Mesodermal cell (in vitro differentiated cells): ENCODE measurements around the gene GPR89B.
A peak's percentile ranks its signal among the peaks of the same experiment; 100 is the strongest.
"Not testable (repeated sequence)": the region's sequence is repeated elsewhere in the genome, so short reads cannot be mapped to it uniquely, and the experiment has no call there.

Experiments
- H3K27ac ChIP-seq: 2 replicates; pipeline ENCODE4 v1.7.0; 2013; ENCODE audit warnings: mild to moderate bottlenecking, low read depth, low read length, moderate library complexity; ENCODE audit not compliant: severe bottlenecking
- H3K36me3 ChIP-seq: 2 replicates; pipeline ENCODE4 v1.7.1; 2013; ENCODE audit warnings: mild to moderate bottlenecking, low read length, moderate library complexity; ENCODE audit not compliant: control insufficient read depth, insufficient read depth
- H3K4me1 ChIP-seq: one replicate; pipeline ENCODE4 v1.7.1; 2013; ENCODE audit warnings: mild to moderate bottlenecking, low read length; ENCODE audit not compliant: insufficient read depth, control insufficient read depth, poor library complexity, severe bottlenecking
- H3K4me3 ChIP-seq: 2 replicates; pipeline ENCODE4 v1.7.0; 2013; ENCODE audit warnings: low read length, control low read depth, mild to moderate bottlenecking; ENCODE audit not compliant: insufficient read depth, poor library complexity, severe bottlenecking; ENCODE audit errors: extremely low read depth
- H3K9me3 ChIP-seq: 2 replicates; pipeline ENCODE4 v1.7.1; 2013; ENCODE audit warnings: mild to moderate bottlenecking, low read length, moderate library complexity; ENCODE audit not compliant: control insufficient read depth
- WGBS, 2 experiments: methylation state at CpG; one replicate each; pipeline ENCODE4 v1.1.5; 2013; ENCODE audit warnings: missing lambda C conversion rate in 2 of 2; ENCODE audit not compliant: insufficient coverage in 2 of 2; 5-methylcytosine and 5-hydroxymethylcytosine counted together

Gene GPR89B

GRCh38 chr1:147993400-147993799 is 65.2 kb downstream of the GPR89B start:
- not testable (repeated sequence) for H3K36me3 ChIP-seq, H3K27ac ChIP-seq, H3K4me1 ChIP-seq, H3K9me3 ChIP-seq, H3K4me3 ChIP-seq
- no CpG with 5 or more reads among the region's 4 CpGs for WGBS, 2 experiments

GRCh38 chr1:147993825-147994615 is 65.8 kb downstream of the GPR89B start:
- WGBS, 2 experiments, result no CpG with 5 or more reads among the region's 4 CpGs
- not testable (repeated sequence) for H3K27ac ChIP-seq, H3K9me3 ChIP-seq, H3K4me3 ChIP-seq, H3K4me1 ChIP-seq, H3K36me3 ChIP-seq

GRCh38 chr1:147996088-147996487 is 67.9 kb downstream of the GPR89B start:
- H3K4me3 ChIP-seq, H3K36me3 ChIP-seq, H3K9me3 ChIP-seq, H3K27ac ChIP-seq, H3K4me1 ChIP-seq: not testable (repeated sequence)
- WGBS, 2 experiments, result no CpG with 5 or more reads among the region's 2 CpGs

- H3K36me3 ChIP-seq, H3K9me3 ChIP-seq, H3K4me3 ChIP-seq, H3K4me1 ChIP-seq, H3K27ac ChIP-seq: not testable (repeated sequence)
- no CpG with 5 or more reads among the region's 4 CpGs for WGBS, 2 experiments
These were observed 79.5 kb downstream of the GPR89B start for GRCh38 chr1:148007724-148008123.

GRCh38 chr1:148010527-148010926 is 82.3 kb downstream of the GPR89B start:
- no peaks in the 10 kb centered on the region for H3K36me3 ChIP-seq
- no peak overlapping the region for H3K4me3 ChIP-seq
- WGBS, 2 experiments, result 100% methylated on average over 1 of the region's 1 CpG; no CpG with 5 or more reads in 1 of the 2 experiments
- H3K4me1 ChIP-seq, result no peaks in the 10 kb centered on the region
- no peak overlapping the region for H3K27ac ChIP-seq
- H3K9me3 ChIP-seq, result no peaks in the 10 kb centered on the region

- not testable (repeated sequence) for H3K4me3 ChIP-seq, H3K9me3 ChIP-seq, H3K4me1 ChIP-seq, H3K36me3 ChIP-seq, H3K27ac ChIP-seq
- WGBS, 2 experiments, result 88 to 89% methylated on average over 29 of the region's 48 CpGs
These were observed 85.2 kb downstream of the GPR89B start for GRCh38 chr1:148013177-148014144.

- peak overlapping the region; percentile 12 for H3K4me3 ChIP-seq
- not testable (repeated sequence) for H3K36me3 ChIP-seq, H3K9me3 ChIP-seq, H3K4me1 ChIP-seq, H3K27ac ChIP-seq
- 2 to 20% methylated on average over 1 to 8 of the region's 58 CpGs for WGBS, 2 experiments
These were observed 86.3 kb downstream of the GPR89B start for GRCh38 chr1:148014289-148015200.

GRCh38 chr1:148024918-148025317 is 96.7 kb downstream of the GPR89B start:
- 88 to 100% methylated on average over 1 to 3 of the region's 5 CpGs for WGBS, 2 experiments
- H3K9me3 ChIP-seq, H3K27ac ChIP-seq, H3K36me3 ChIP-seq, H3K4me3 ChIP-seq, H3K4me1 ChIP-seq: not testable (repeated sequence)

GRCh38 chr1:148027004-148027403 is 98.8 kb downstream of the GPR89B start:
- H3K4me1 ChIP-seq, H3K36me3 ChIP-seq, H3K4me3 ChIP-seq, H3K9me3 ChIP-seq, H3K27ac ChIP-seq: not testable (repeated sequence)
- WGBS, 2 experiments, result no CpG with 5 or more reads among the region's 4 CpGs

GRCh38 chr1:148032247-148032646 is 104.0 kb downstream of the GPR89B start:
- not testable (repeated sequence) for H3K9me3 ChIP-seq, H3K4me1 ChIP-seq, H3K36me3 ChIP-seq, H3K4me3 ChIP-seq, H3K27ac ChIP-seq
- no CpG with 5 or more reads among the region's 3 CpGs for WGBS, 2 experiments
